Activated T-helper 1 cell treated with anti-CD3 and anti-CD28 coated beads, Interleukin-2, amount 50 U/mL, for 16 hours (primary cell): ENCODE data around the gene SRRM1.
"Not testable (repeated sequence)": the region's sequence is repeated elsewhere in the genome, so short reads cannot be mapped to it uniquely, and the experiment has no call there.

ENCODE experiments used
- DNase-seq, 2 donors: peaks; one replicate each; pipeline ENCODE4 v3.0.0-alpha.2; 2020; ENCODE audit warnings: low read depth in 1 of 2, low spot score in 1 of 2

Gene SRRM1

DNA sequence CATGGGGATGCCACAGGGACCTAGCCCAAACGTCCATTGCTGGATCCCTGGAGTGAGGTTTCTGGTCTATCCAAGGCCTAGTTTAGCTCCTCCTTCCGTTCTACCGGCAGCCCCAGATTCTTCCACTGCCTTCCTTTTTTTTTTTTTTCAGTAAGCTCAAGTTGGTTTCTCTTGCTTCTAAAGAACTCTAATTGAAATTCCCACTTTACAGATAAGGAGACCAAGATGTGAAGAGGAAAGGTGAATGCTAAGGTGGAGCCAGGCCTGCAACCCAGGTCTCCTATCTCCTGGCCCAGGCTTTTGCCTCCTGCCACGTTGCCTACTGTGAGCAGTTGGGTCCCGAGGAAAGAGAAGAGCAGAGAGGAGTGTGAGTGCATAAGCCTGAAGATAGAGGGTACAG, 70.6 kb downstream of the SRRM1 start:
- DNase-seq, result no peak

DNA sequence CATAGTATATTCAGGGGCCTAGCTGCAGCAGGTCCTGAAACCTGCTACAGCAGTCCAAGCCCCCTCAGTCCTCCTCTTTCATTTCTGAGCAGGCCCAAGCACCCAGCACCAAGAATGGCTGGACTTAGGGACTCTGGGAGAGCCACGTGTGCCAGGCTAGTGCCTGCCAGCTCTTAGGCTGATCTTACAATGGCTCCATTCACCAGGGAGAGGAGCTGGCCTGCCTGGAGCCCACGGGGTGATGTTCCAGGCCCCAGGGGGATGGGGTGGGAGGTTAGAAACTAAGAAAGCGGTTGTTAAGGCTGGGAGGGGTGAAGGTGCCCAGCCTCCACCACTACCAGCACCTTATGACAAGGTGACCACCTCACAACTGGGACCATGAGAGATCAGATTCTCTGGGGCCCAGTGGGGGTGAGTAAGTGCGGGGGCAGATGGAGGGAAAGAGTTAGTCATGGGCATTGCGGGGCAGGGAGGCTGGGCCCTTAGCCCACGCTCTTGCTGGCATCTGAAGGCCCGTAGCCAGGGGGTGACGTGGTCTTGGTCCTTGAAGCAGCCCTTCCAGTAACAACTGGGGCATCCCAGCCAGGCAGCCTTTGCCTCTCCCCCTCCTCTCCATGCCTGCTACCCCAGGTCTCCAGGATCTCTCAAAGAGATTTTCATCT, 71.9 kb downstream of the SRRM1 start:
- no peak for DNase-seq

DNA sequence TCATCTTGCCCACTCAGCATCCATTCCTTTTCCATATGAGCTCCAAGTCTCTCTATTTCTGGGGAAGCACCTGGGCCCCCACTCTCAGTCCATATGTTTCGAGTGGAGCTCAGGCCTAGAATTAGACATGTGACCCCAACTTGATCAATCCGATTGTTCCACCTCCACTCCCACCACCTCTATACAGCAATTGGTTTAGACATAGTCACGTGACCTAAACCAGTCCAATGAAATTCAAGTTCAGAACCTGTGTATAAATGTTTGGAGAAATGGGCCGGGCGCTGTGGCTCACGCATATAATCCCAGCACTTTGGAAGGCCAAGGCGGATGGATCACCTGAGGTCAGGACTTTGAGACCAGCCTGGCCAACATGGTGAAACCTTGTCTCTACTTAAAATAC, 72.6 kb downstream of the SRRM1 start:
- no peak for DNase-seq

DNA sequence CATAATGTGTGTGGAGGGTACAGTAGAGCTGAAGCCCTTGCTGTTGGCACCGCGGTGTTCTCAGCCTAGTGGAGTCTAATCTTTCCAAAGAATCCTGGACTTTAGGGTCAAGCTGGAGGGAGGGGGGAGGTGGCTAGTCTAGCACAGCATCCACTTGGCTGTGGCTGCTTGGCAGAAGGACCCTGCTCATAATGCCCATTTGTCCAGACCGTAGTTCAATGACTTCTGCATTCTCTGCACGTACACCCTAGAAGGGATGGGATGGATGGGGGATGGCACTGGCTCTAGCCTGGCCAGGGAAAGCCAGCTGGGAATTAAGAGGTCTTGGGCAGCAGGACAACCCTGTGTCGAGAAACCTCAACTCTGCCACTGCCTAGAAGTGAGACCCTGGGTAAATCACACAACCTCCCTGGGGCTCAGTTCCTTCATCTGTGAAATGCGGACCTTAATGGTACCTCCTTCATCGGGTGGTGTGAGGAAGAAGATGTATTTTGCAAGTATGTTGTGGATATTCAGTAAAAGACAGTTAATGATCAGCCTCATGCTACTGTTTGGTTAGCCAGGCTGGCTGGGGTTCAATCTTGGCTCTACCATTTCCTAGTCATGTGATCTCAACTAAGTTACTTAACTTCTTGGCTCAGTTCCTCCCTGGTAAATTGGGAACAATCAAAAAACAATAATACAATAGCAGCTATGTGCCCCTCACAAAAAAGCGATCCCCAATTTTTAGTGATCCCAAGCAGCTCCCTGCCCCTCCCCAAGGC, 75.0 kb downstream of the SRRM1 start:
- DNase-seq, result no peak

DNA sequence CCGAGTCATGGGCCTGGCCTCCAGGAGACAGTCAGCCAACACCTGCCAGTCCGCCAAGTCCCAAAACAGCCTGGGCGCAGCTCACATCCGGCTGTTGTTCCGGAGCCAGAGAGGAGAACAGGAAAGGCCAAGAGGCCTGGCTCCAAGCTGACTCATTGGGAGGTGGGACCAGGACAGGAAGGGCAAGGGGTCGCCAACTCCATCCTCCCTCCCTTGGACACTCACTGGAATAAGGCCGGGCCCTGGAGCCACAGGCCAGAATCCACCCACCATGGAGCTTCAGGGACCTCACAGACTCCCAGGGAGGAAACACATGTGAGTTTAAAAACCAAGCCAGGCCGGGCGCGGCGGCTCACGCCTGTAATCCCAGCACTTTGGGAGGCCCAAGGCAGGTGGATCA, 77.0 kb downstream of the SRRM1 start:
- no peak for DNase-seq

DNA sequence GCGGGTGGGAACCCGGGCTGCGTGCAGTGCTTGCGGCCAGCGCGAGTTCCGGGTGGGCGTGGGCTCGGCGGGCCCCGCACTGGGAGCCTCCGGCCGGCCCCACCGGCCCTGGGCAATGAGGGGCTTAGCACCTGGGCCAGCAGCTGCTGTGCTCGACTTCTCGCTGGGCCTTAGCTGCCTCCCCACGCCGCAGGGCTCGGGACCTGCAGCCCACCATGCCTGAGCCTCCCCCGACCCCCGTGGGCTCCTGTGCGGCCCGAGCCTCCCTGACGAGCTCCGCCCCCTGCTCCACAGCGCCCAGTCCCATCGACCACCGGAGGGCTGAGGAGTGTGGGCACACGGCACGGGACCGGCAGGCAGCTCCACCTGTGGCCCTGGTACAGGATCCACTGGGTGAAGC, 78.4 kb downstream of the SRRM1 start:
- no peak for DNase-seq

DNA sequence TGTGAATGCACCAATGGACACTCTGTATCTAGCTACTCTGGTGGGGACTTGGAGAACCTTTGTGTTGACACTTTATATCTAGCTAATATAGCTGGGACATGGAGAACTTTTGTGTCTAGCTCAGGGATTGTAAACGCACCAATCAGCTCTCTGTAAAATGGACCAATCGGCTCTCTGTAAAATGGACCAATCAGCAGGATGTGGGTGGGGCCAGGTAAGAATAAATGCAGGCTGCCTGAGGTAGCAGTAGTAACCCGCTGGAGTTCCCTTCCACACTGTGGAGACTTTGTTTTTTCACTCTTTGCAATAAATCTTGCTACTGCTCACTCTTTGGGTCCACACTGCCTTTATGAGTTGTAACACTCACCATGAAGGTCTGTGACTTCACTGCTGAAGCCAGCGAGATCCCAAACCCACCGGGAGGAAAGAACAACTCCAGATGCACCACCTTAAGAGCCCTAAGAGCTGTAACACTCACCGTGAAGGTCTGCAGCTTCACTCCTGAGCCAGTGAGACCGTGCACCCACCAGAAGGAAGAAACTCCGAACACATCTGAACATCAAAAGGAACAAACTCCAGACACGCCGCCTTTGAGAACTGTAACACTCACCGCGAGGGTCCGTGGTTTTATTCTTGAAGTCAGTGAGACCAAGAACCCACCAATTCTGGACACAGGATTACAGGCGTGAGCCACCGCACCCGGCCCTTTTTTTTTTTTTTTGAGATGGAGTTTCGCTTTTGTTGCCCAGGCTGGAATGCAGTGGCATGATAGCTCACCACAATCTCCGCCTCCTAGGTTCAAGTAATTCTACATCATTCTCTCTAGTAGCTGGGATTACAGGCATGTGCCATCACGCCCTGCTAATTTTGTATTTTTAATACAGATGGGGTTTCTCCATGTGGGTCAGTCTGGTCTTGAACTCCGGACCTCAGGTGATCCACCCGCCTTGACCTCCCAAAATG, 79.3 kb downstream of the SRRM1 start:
- DNase-seq, result not testable (repeated sequence)
